NCI-H510A treated with DMSO at 0.1 percent for 48 hours (cell line): ENCODE measurements around the gene SLC2A11.
"Not testable (repeated sequence)": the region's sequence is repeated elsewhere in the genome, so short reads cannot be mapped to it uniquely, and the experiment has no call there.

ENCODE experiments used
- DNase-seq: peaks from one replicate; lab custom pipeline; 2025; lab: John Stamatoyannopoulos, UW

Gene SLC2A11

GRCh38 chr22:23891726-23892125 lies 34.1 kb downstream of the SLC2A11 start:
- DNase-seq: no peak

- DNase-seq: no peak
Measured at GRCh38 chr22:23892130-23892529, 34.5 kb downstream of the SLC2A11 start.

- no peak for DNase-seq
Measured at GRCh38 chr22:23892706-23893105, 35.0 kb downstream of the SLC2A11 start.

GRCh38 chr22:23893121-23893944 lies 35.7 kb downstream of the SLC2A11 start:
- DNase-seq: no peak

- DNase-seq: peak; percentile 80
Measured at GRCh38 chr22:23893945-23894709, 36.5 kb downstream of the SLC2A11 start, which contains the start of gene MIF. MIF (plus strand) TSS chr22:23894383; CDS start chr22:23894475, 92 bp downstream.

GRCh38 chr22:23894710-23895598 lies 37.3 kb downstream of the SLC2A11 start:
- no peak for DNase-seq

GRCh38 chr22:23895599-23896144 lies 38.0 kb downstream of the SLC2A11 start:
- DNase-seq: no peak

- DNase-seq: no peak
Measured at GRCh38 chr22:23896166-23896522, 38.5 kb downstream of the SLC2A11 start.

GRCh38 chr22:23896523-23897186 lies 39.0 kb downstream of the SLC2A11 start:
- DNase-seq: no peak

GRCh38 chr22:23897320-23897719 lies 39.6 kb downstream of the SLC2A11 start:
- DNase-seq: no peak

- DNase-seq: no peak
Measured at GRCh38 chr22:23898006-23898974, 40.6 kb downstream of the SLC2A11 start.

GRCh38 chr22:23899042-23899745 lies 41.5 kb downstream of the SLC2A11 start:
- no peak for DNase-seq

- DNase-seq: not testable (repeated sequence)
Measured at GRCh38 chr22:23900227-23900626, 42.6 kb downstream of the SLC2A11 start.

GRCh38 chr22:23901600-23901999 lies 43.9 kb downstream of the SLC2A11 start:
- no peak for DNase-seq

GRCh38 chr22:23903328-23903971 lies 45.8 kb downstream of the SLC2A11 start:
- no peak for DNase-seq

GRCh38 chr22:23904573-23905254 lies 47.0 kb downstream of the SLC2A11 start:
- DNase-seq: no peak

- DNase-seq: no peak
Measured at GRCh38 chr22:23906641-23907040, 49.0 kb downstream of the SLC2A11 start.

- DNase-seq: not testable (repeated sequence)
Measured at GRCh38 chr22:23907423-23907822, 49.7 kb downstream of the SLC2A11 start.
